Neural cell (in vitro differentiated cells): ENCODE results near the gene RAB21. TPM values are rescaled to one million over a fixed set of nuclear protein-coding genes. Genes with fewer than 3 reads are reported as not detected.
A peak's percentile ranks its signal among the peaks of the same experiment; 100 is the strongest.

Experiments
- H2AFZ ChIP-seq: fragments of 200-600, 300-800 bp; sonication (generic), shearing (Covaris generic); 2 replicates; pipeline ENCODE4 v1.6.0; 2014; ENCODE audit warnings: low read depth, mild to moderate bottlenecking, antibody characterized with exemption, low read length, moderate library complexity
- H3F3A ChIP-seq: fragments of 200-600 bp; shearing (Covaris generic); 2 replicates; pipeline ENCODE4 v1.6.1; 2016; ENCODE audit warnings: mild to moderate bottlenecking, moderate library complexity, mixed read lengths, antibody characterized with exemption, low read length; ENCODE audit not compliant: insufficient read depth, poor library complexity, severe bottlenecking
- H3K27ac ChIP-seq: fragments of 200-600, 300-800 bp; sonication (generic), shearing (Covaris generic); 2 replicates; pipeline ENCODE4 v1.5.1; 2014; ENCODE audit warnings: mild to moderate bottlenecking, low read length, moderate library complexity
- H3K27me3 ChIP-seq: fragments of 300-800, 200-600 bp; sonication (generic), shearing (Covaris generic); 2 replicates; pipeline ENCODE4 v1.6.0; 2014; ENCODE audit warnings: mild to moderate bottlenecking, low read depth, low read length, moderate library complexity; ENCODE audit not compliant: insufficient read depth
- H3K36me3 ChIP-seq: fragments of 300-800, 200-600 bp; sonication (generic), shearing (Covaris generic); 2 replicates; pipeline ENCODE4 v1.5.1; 2014; ENCODE audit warnings: mild to moderate bottlenecking, antibody characterized with exemption, low read length, moderate library complexity; ENCODE audit not compliant: insufficient read depth
- H3K4me2 ChIP-seq: fragments of 300-800, 200-600 bp; sonication (generic), shearing (Covaris generic); 2 replicates; pipeline ENCODE4 v1.6.0; 2014; ENCODE audit warnings: mild to moderate bottlenecking, low read length
- H3K4me3 ChIP-seq: fragments of 300-800, 200-600 bp; sonication (generic), shearing (Covaris generic); 2 replicates; pipeline ENCODE4 v1.5.1; 2014; ENCODE audit warnings: mild to moderate bottlenecking, low read length, moderate library complexity
- H3K79me2 ChIP-seq: fragments of 200-600 bp; shearing (Covaris generic); replicated peaks from 2 replicates; pipeline ENCODE4 v1.6.0; 2014; ENCODE audit warnings: mild to moderate bottlenecking, low read length, moderate library complexity; ENCODE audit not compliant: insufficient read depth
- H3K9ac ChIP-seq: fragments of 300-800, 200-600 bp; sonication (generic), shearing (Covaris generic); 2 replicates; pipeline ENCODE4 v1.6.1; 2016; ENCODE audit warnings: mild to moderate bottlenecking, low read length, mixed read lengths
- H3K9me2 ChIP-seq: fragments of 200-600 bp; shearing (Covaris generic); 2 replicates; pipeline ENCODE4 v1.6.1; 2016; ENCODE audit warnings: mild to moderate bottlenecking, low read length, mixed read lengths; ENCODE audit not compliant: insufficient read depth
- H3K9me3 ChIP-seq: fragments of 200-600, 300-800 bp; sonication (generic), shearing (Covaris generic); 2 replicates; pipeline ENCODE4 v1.6.1; 2016; ENCODE audit warnings: mild to moderate bottlenecking, mixed run types, low read length, moderate library complexity, mixed read lengths
- H4K20me1 ChIP-seq: fragments of 200-600 bp; shearing (Covaris generic); 2 replicates; pipeline ENCODE4 v1.6.1; 2016; ENCODE audit warnings: mild to moderate bottlenecking, mixed run types; ENCODE audit not compliant: insufficient read depth
- CTCF ChIP-seq: fragments of 450-650 bp; IDR thresholded peaks from 2 replicates; pipeline ENCODE4 v1.5.1; 2014; ENCODE audit warnings: antibody characterized with exemption, mild to moderate bottlenecking, moderate library complexity; ENCODE audit not compliant: poor library complexity, severe bottlenecking
- EP300 ChIP-seq: fragments of 450-650 bp; conservative IDR thresholded peaks from 2 replicates; pipeline ENCODE4 v1.6.1; 2014; ENCODE audit warnings: antibody characterized with exemption, mild to moderate bottlenecking, moderate library complexity; ENCODE audit not compliant: poor library complexity, severe bottlenecking
- EZH2 ChIP-seq: fragments of 200-600, 300-800 bp; shearing (Covaris generic), sonication (generic); IDR thresholded peaks from 2 replicates; pipeline ENCODE4 v1.6.1; 2014; ENCODE audit warnings: antibody characterized with exemption, low read length, borderline replicate concordance, mild to moderate bottlenecking; ENCODE audit not compliant: insufficient read depth, poor library complexity, severe bottlenecking
- MXI1 ChIP-seq: fragments of 450-650 bp; conservative IDR thresholded peaks from 2 replicates; pipeline ENCODE4 v1.6.1; 2014; ENCODE audit warnings: antibody characterized with exemption, mild to moderate bottlenecking; ENCODE audit not compliant: poor library complexity, severe bottlenecking
- POLR2AphosphoS5 ChIP-seq: IDR thresholded peaks from 2 replicates; pipeline ENCODE4 v1.6.1; 2012
- RAD21 ChIP-seq: fragments of 450-650 bp; conservative IDR thresholded peaks from 2 replicates; pipeline ENCODE4 v1.6.1; 2014; ENCODE audit warnings: antibody characterized with exemption, mild to moderate bottlenecking, moderate library complexity
- REST ChIP-seq: IDR thresholded peaks from 2 replicates; pipeline ENCODE4 v1.6.1; 2012; ENCODE audit warnings: borderline replicate concordance
- SMC3 ChIP-seq: fragments of 450-650 bp; conservative IDR thresholded peaks from 2 replicates; pipeline ENCODE4 v1.6.1; 2014; ENCODE audit warnings: antibody characterized with exemption, mild to moderate bottlenecking, moderate library complexity; ENCODE audit not compliant: poor library complexity
- TAF1 ChIP-seq: IDR thresholded peaks from 2 replicates; pipeline ENCODE4 v1.6.1; 2012; ENCODE audit warnings: low read depth
- polyA minus RNA-seq: library from RNA; depleted of rRNA, polyadenylated mRNA; stranded (reverse); fragments of >200 nt; gene quantifications from 2 replicates; pipeline ENCODE4 v1.2.3, GENCODE V29; 2014
- polyA plus RNA-seq: library from polyadenylated mRNA; depleted of rRNA; stranded (reverse); fragments of >200 nt; gene quantifications from 2 replicates; pipeline ENCODE4 v1.2.3, GENCODE V29; 2014

The RAB21 gene
- polyA plus RNA-seq (26.3 and 28.4 TPM in 2 replicates), polyA minus RNA-seq (31.9 and 32.1 TPM in 2 replicates)

GRCh38 chr12:71754461-71755145, at the start of gene RAB21:
RAB21 (plus strand) TSS chr12:71754863; CDS start chr12:71755130, 267 bp downstream.
- H3K4me3 ChIP-seq: peak within 1 kb of the TSS; percentile 98
- H3K79me2 ChIP-seq: peaks cover 44% of the 10 kb centered on the region
- peaks cover 3% of the 10 kb centered on the region for H4K20me1 ChIP-seq
- H3K9ac ChIP-seq: peak within 1 kb of the TSS; percentile 86
- no peaks in the 10 kb centered on the region for H3K36me3 ChIP-seq
- peak; percentile 99 for TF ChIP-seq POLR2AphosphoS5
- peak; percentile 60 for TF ChIP-seq CTCF
- TF ChIP-seq RAD21: peak; percentile 23
- TF ChIP-seq EZH2: no peak
- TF ChIP-seq EP300: peak; percentile 62
- TF ChIP-seq TAF1: peak; percentile 76
- TF ChIP-seq SMC3: peak; percentile 15
- peak; percentile 58 for TF ChIP-seq REST
- peak; percentile 44 for TF ChIP-seq MXI1
- H3K27me3 ChIP-seq: no peaks in the 10 kb centered on the region
- peak within 1 kb of the TSS; percentile 56 for H2AFZ ChIP-seq
- no peaks in the 10 kb centered on the region for H3F3A ChIP-seq
- peak within 1 kb of the TSS; percentile 85 for H3K27ac ChIP-seq
- H3K9me2 ChIP-seq: no peaks in the 10 kb centered on the region
- H3K4me2 ChIP-seq: peak within 1 kb of the TSS; percentile 99
- H3K9me3 ChIP-seq: peaks cover 2% of the 10 kb centered on the region

GRCh38 chr12:71704920-71705319, 49.7 kb upstream of the RAB21 start:
- no peak overlapping the region for H2AFZ ChIP-seq
- no peaks in the 10 kb centered on the region for H3K79me2 ChIP-seq
- H3K27ac ChIP-seq: no peak overlapping the region
- H3K9ac ChIP-seq: no peak overlapping the region
- no peaks in the 10 kb centered on the region for H3K9me2 ChIP-seq
- TF ChIP-seq EZH2 (no peak), MXI1 (no peak), RAD21 (no peak), REST (no peak), TAF1 (no peak), SMC3 (no peak), POLR2AphosphoS5 (no peak), CTCF (no peak), EP300 (no peak)
- H4K20me1 ChIP-seq: no peaks in the 10 kb centered on the region
- H3K4me2 ChIP-seq: no peak overlapping the region
- no peaks in the 10 kb centered on the region for H3K36me3 ChIP-seq
- no peak overlapping the region for H3K4me3 ChIP-seq
- no peaks in the 10 kb centered on the region for H3K9me3 ChIP-seq
- no peaks in the 10 kb centered on the region for H3F3A ChIP-seq
- H3K27me3 ChIP-seq: no peaks in the 10 kb centered on the region
